Mesenchymal stem cell (in vitro differentiated cells and primary cell): ENCODE results near the gene DERL3.

ENCODE experiments used
- DNase-seq: peaks from one replicate; pipeline ENCODE4 v3.0.0-alpha.2; 2013
- H2AFZ ChIP-seq: one replicate; pipeline ENCODE4 v1.6.1; 2013; ENCODE audit warnings: low read depth, mild to moderate bottlenecking, control low read depth, inconsistent platforms, low read length, moderate library complexity
- H2AK5ac ChIP-seq: 2 replicates; pipeline ENCODE4 v1.6.1; 2013; ENCODE audit warnings: low read length, moderate library complexity, mild to moderate bottlenecking, inconsistent platforms; ENCODE audit not compliant: severe bottlenecking
- H2BK120ac ChIP-seq: one replicate; pipeline ENCODE4 v1.6.1; 2013; ENCODE audit warnings: low read depth, mild to moderate bottlenecking, inconsistent platforms, low read length, moderate library complexity
- H2BK12ac ChIP-seq, 2 experiments: one replicate each; pipeline ENCODE4 v1.6.1; 2013; ENCODE audit warnings: inconsistent platforms in 2 of 2, low read length in 2 of 2, mild to moderate bottlenecking in 2 of 2, moderate library complexity in 2 of 2, control low read depth in 1 of 2
- H2BK15ac ChIP-seq: one replicate; pipeline ENCODE4 v1.6.1; 2013; ENCODE audit warnings: mild to moderate bottlenecking, low read depth, inconsistent platforms; ENCODE audit not compliant: poor library complexity, severe bottlenecking
- H2BK5ac ChIP-seq: 2 replicates; pipeline ENCODE4 v1.6.1; 2013; ENCODE audit warnings: low read depth, mild to moderate bottlenecking, low read length, control low read depth, inconsistent platforms; ENCODE audit not compliant: poor library complexity, severe bottlenecking
- H3K14ac ChIP-seq, 2 experiments: one replicate each; pipeline ENCODE4 v1.6.1; 2013; ENCODE audit warnings: inconsistent platforms in 2 of 2, low read length in 2 of 2, control low read depth in 1 of 2, mild to moderate bottlenecking in 1 of 2, moderate library complexity in 1 of 2
- H3K18ac ChIP-seq, 2 experiments: one replicate each; pipeline ENCODE4 v1.6.1; 2013; ENCODE audit warnings: inconsistent platforms in 2 of 2, low read length in 2 of 2, control low read depth in 1 of 2, low read depth in 1 of 2, mild to moderate bottlenecking in 1 of 2
- H3K23ac ChIP-seq, 2 experiments: one replicate each; pipeline ENCODE4 v1.6.1; 2013; ENCODE audit warnings: inconsistent platforms in 2 of 2, low read length in 2 of 2, mild to moderate bottlenecking in 2 of 2, moderate library complexity in 2 of 2, control low read depth in 1 of 2
- H3K27ac ChIP-seq: 2 replicates; pipeline ENCODE4 v1.5.1; 2013; ENCODE audit warnings: mild to moderate bottlenecking, moderate library complexity, low read length, control low read depth, inconsistent platforms; ENCODE audit not compliant: poor library complexity, severe bottlenecking
- H3K27me3 ChIP-seq, 2 experiments: 2 replicates each; pipeline versions ENCODE4 v1.6.1 to v1.7.0; 2013; ENCODE audit warnings: low read length in 2 of 2, mild to moderate bottlenecking in 2 of 2, moderate library complexity in 2 of 2, control low read depth in 1 of 2, inconsistent platforms in 1 of 2; ENCODE audit not compliant: control insufficient read depth in 1 of 2, insufficient read depth in 1 of 2
- H3K36me3 ChIP-seq, 2 experiments: 2 replicates each; pipeline versions ENCODE4 v1.6.1 to v1.7.0; 2013; ENCODE audit warnings: low read length in 2 of 2, control low read depth in 1 of 2, inconsistent platforms in 1 of 2, low read depth in 1 of 2, mild to moderate bottlenecking in 1 of 2; ENCODE audit not compliant: insufficient read depth in 2 of 2, control insufficient read depth in 1 of 2
- H3K4ac ChIP-seq, 2 experiments: one replicate each; pipeline ENCODE4 v1.6.1; 2013; ENCODE audit warnings: inconsistent platforms in 2 of 2, low read length in 2 of 2, mild to moderate bottlenecking in 2 of 2, moderate library complexity in 2 of 2, control low read depth in 1 of 2, low read depth in 1 of 2
- H3K4me1 ChIP-seq: 2 replicates; pipeline ENCODE4 v1.6.1; 2013; ENCODE audit warnings: low read depth, low read length, control low read depth; ENCODE audit not compliant: control insufficient read depth, insufficient read depth
- H3K4me2 ChIP-seq: 2 replicates; pipeline ENCODE4 v1.6.1; 2013; ENCODE audit warnings: low read length, mild to moderate bottlenecking, inconsistent platforms; ENCODE audit not compliant: poor library complexity, severe bottlenecking
- H3K4me3 ChIP-seq, 2 experiments: 2 replicates each; pipeline versions ENCODE4 v1.5.1 to v1.7.0; 2013; ENCODE audit warnings: low read length in 2 of 2, mild to moderate bottlenecking in 2 of 2, control low read depth in 1 of 2, low read depth in 1 of 2; ENCODE audit not compliant: insufficient read depth in 1 of 2
- H3K79me1 ChIP-seq: replicated peaks from 2 replicates; pipeline ENCODE4 v1.6.1; 2013; ENCODE audit warnings: mild to moderate bottlenecking, control low read depth, low read length, inconsistent platforms; ENCODE audit not compliant: poor library complexity, severe bottlenecking
- H3K9ac ChIP-seq: 2 replicates; pipeline ENCODE4 v1.7.0; 2013; ENCODE audit warnings: mild to moderate bottlenecking, low read length, moderate library complexity
- H3K9me3 ChIP-seq: 2 replicates; pipeline ENCODE4 v1.7.0; 2013; ENCODE audit warnings: mild to moderate bottlenecking, low read length; ENCODE audit not compliant: control insufficient read depth
- H4K8ac ChIP-seq: one replicate; pipeline ENCODE4 v1.6.1; 2013; ENCODE audit warnings: inconsistent platforms, mild to moderate bottlenecking, low read length, moderate library complexity
- H4K91ac ChIP-seq: one replicate; pipeline ENCODE4 v1.6.1; 2013; ENCODE audit warnings: mild to moderate bottlenecking, low read length, inconsistent platforms
- WGBS: methylation state at CpG from one replicate; pipeline ENCODE4 v1.1.7; 2013; ENCODE audit warnings: mixed read lengths; 5-methylcytosine and 5-hydroxymethylcytosine counted together

Gene DERL3

GRCh38 chr22:23812378-23812777 is 26.4 kb downstream of the DERL3 start:
- H3K9ac ChIP-seq: no peak overlapping the region
- no peak overlapping the region for H2AK5ac ChIP-seq
- H2BK15ac ChIP-seq: no peak overlapping the region
- peaks cover 8% of the 10 kb centered on the region for H3K79me1 ChIP-seq
- no peaks in the 10 kb centered on the region for H3K9me3 ChIP-seq
- H3K4me3 ChIP-seq: no peak overlapping the region
- H3K18ac ChIP-seq: no peak overlapping the region
- H3K4ac ChIP-seq: no peak overlapping the region
- H3K4me1 ChIP-seq: no peaks in the 10 kb centered on the region
- H3K23ac ChIP-seq: no peak overlapping the region
- no peak overlapping the region for H2AFZ ChIP-seq
- no peak overlapping the region for H3K4me2 ChIP-seq
- no peak overlapping the region for H2BK120ac ChIP-seq
- H2BK5ac ChIP-seq: no peak overlapping the region
- no peak overlapping the region for H4K8ac ChIP-seq
- no peaks in the 10 kb centered on the region for H3K27me3 ChIP-seq
- no peak overlapping the region for H3K14ac ChIP-seq
- H4K91ac ChIP-seq: no peak overlapping the region
- H2BK12ac ChIP-seq: no peak overlapping the region
- no peak overlapping the region for H3K27ac ChIP-seq
- peaks cover 30 to 49% of the 10 kb centered on the region in 2 experiments for H3K36me3 ChIP-seq
- over 99% methylated on average over 2 of the region's 4 CpGs for WGBS
- DNase-seq: no peak

- Histone ChIP-seq H4K8ac (no peak overlapping the region), H2AK5ac (no peak overlapping the region), H3K4me3 (no peak overlapping the region), H4K91ac (no peak overlapping the region), H3K4ac (no peak overlapping the region), H2AFZ (no peak overlapping the region), H3K27ac (no peak overlapping the region), H2BK15ac (no peak overlapping the region), H3K4me1 (no peaks in the 10 kb centered on the region), H2BK120ac (no peak overlapping the region), H3K23ac (no peak overlapping the region), H3K9me3 (no peaks in the 10 kb centered on the region), H3K9ac (no peak overlapping the region), H3K4me2 (no peak overlapping the region), H2BK12ac (no peak overlapping the region), H3K79me1 (peaks cover 28% of the 10 kb centered on the region), H3K14ac (no peak overlapping the region), H3K36me3 (peaks cover 46 to 64% of the 10 kb centered on the region in 2 experiments), H3K18ac (no peak overlapping the region), H2BK5ac (no peak overlapping the region), H3K27me3 (no peaks in the 10 kb centered on the region)
- WGBS: 100% methylated on average over 1 of the region's 1 CpG
- DNase-seq: no peak
These were observed 32.0 kb downstream of the DERL3 start for GRCh38 chr22:23806837-23807236.

GRCh38 chr22:23804781-23805291 is 34.0 kb downstream of the DERL3 start:
- no peak overlapping the region for H2BK120ac ChIP-seq
- no peaks in the 10 kb centered on the region for H3K4me1 ChIP-seq
- peaks cover 63 to 72% of the 10 kb centered on the region in 2 experiments for H3K36me3 ChIP-seq
- H3K18ac ChIP-seq: no peak overlapping the region
- H3K9ac ChIP-seq: no peak overlapping the region
- no peak overlapping the region for H3K27ac ChIP-seq
- no peak overlapping the region for H3K4me2 ChIP-seq
- no peak overlapping the region for H3K4ac ChIP-seq
- H4K8ac ChIP-seq: peak overlapping the region; percentile 25
- no peak overlapping the region for H2AFZ ChIP-seq
- H3K79me1 ChIP-seq: peaks cover 43% of the 10 kb centered on the region
- H3K4me3 ChIP-seq: no peak overlapping the region
- 86% methylated on average over 12 of the region's 12 CpGs for WGBS
- DNase-seq: no peak
- no peak overlapping the region for H2AK5ac ChIP-seq
- H3K9me3 ChIP-seq: no peaks in the 10 kb centered on the region
- no peak overlapping the region for H2BK12ac ChIP-seq
- H3K14ac ChIP-seq: no peak overlapping the region
- H3K23ac ChIP-seq: no peak overlapping the region
- no peak overlapping the region for H2BK15ac ChIP-seq
- no peaks in the 10 kb centered on the region for H3K27me3 ChIP-seq
- H2BK5ac ChIP-seq: no peak overlapping the region
- no peak overlapping the region for H4K91ac ChIP-seq

GRCh38 chr22:23803001-23803819 is 35.6 kb downstream of the DERL3 start:
- WGBS: 84% methylated on average over 21 of the region's 21 CpGs

More at GRCh38 chr22:23803001-23803819, 35.6 kb downstream of the DERL3 start:
- Histone ChIP-seq H3K9ac (no peak overlapping the region), H2BK120ac (no peak overlapping the region), H3K4me1 (no peaks in the 10 kb centered on the region), H3K18ac (no peak overlapping the region), H2BK5ac (no peak overlapping the region), H4K91ac (no peak overlapping the region), H3K4me3 (no peak overlapping the region), H3K14ac (no peak overlapping the region), H3K36me3 (peaks cover 74 to 78% of the 10 kb centered on the region in 2 experiments), H2BK15ac (no peak overlapping the region), H3K9me3 (no peaks in the 10 kb centered on the region), H3K27me3 (no peaks in the 10 kb centered on the region), H3K23ac (no peak overlapping the region), H3K79me1 (peaks cover 48% of the 10 kb centered on the region), H3K4me2 (no peak overlapping the region), H4K8ac (no peak overlapping the region), H3K4ac (no peak overlapping the region), H2BK12ac (no peak overlapping the region), H2AFZ (no peak overlapping the region), H2AK5ac (no peak overlapping the region), H3K27ac (no peak overlapping the region)
- DNase-seq: no peak
